HG03045 (cell line): Measurements from ENCODE around the gene F12.
"Not testable (repeated sequence)": the region's sequence is repeated elsewhere in the genome, so short reads cannot be mapped to it uniquely, and the experiment has no call there.

Source experiments
- ATAC-seq: cut with Tn5 transposase; IDR thresholded peaks from one replicate; pipeline ENCODE4 v1.9.1; 2021; ENCODE audit warnings: mild to moderate bottlenecking, moderate library complexity; ENCODE audit not compliant: unreplicated experiment

The F12 gene

DNA sequence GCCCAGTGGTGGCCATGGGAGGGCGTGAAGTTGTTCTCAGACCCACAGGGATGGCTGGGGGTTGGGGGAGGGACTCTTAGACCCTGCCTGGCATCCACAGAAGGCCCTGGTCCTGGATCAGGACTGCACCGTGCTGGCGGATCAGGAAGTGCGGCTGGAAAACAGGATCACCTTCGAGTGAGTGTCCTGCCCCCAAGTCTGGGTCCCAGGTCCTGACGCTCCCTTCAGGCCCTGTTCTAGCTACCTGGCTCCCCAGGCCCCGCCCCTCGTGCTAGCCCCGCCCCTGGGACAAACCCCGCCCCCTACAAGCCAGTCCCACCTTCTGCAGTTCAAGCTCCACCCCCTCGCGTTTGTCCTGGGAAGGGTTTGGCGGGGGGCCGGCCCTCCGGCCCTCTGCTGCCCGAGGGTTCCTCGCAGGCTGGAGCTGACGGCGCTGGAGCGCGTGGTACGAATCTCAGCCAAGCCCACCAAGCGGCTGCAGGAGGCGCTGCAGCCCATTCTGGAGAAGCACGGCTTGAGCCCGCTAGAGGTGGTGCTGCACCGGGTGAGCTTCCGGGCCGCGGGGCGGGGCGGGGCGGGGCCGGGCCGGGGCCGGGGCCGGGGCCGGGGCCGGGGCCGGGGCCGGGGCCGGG, 38.8 kb downstream of the F12 start:
- ATAC-seq: no peak

DNA sequence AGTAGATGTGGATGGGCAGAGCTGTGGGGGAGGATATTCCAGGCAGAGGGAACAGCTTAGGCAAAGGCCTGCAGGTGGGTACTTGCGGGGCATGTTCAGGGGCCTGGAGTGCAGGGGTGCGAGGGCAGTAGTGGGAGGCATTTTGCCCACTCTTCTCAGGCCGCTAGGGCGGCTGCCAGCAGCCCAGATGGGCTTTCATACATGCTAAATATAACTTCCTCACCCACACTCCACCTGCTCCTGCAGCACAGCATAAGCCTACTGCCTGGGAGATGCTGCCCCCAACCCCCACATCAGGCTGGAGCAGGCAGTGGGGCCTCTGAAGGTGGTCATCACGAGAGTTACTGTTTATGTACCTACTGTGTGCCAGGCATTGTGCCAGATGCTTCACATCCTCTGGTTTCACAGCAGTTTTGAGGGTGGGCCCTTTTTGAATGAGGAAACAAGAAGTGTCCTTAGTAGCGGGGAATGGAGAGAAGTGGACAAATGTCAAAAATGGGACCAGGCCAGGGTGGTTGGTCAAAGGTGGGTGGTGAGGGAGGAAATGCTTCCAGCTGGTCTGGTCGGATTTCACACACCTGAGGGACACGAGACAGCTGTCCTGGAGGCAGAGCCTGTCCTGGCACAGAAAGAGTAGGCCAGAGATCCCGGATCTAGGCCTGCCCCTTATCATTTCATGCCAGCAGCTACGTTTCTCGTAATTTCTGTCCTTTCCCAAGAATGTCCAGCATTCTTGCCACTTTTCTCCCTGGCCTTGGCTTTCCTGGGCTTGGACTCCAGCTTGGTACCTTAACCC, 39.5 kb downstream of the F12 start:
- ATAC-seq: no peak

DNA sequence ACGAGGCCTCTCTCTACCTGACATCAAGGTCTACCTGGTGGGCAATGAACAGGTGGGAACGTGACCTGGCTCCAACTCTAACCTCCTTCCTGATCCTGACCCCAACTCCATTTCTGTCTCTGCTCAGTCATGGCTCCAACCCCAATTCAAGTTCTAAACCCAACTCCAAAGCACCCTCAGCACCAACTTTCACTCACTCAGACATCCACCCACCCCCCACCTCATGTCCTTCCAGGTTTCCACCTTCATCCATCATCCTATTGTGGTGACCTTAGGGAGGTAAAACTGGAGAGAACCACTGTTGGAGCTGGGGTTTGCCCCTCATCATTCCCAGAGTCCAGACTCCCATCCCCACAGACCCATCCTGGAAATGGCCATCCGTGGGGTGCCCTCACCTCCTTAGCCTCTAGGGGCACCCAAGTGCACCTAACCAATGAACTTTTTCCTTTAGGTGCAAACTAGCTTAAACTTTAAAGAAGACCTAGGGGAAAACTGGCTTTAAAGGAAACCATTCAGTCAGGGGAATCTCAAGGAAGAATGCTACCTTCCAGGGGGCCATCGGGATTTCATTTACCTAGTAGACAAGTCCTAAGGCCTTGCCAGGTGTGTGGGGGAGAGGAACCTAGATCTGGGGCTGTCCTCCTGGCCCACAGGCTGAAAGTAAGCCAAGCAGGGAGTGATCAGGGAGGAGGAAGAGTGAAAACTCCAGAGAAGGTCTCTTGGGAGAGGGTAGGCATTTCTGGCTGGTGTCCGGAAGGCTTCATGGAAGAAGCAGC, 40.3 kb downstream of the F12 start:
- no peak for ATAC-seq

DNA sequence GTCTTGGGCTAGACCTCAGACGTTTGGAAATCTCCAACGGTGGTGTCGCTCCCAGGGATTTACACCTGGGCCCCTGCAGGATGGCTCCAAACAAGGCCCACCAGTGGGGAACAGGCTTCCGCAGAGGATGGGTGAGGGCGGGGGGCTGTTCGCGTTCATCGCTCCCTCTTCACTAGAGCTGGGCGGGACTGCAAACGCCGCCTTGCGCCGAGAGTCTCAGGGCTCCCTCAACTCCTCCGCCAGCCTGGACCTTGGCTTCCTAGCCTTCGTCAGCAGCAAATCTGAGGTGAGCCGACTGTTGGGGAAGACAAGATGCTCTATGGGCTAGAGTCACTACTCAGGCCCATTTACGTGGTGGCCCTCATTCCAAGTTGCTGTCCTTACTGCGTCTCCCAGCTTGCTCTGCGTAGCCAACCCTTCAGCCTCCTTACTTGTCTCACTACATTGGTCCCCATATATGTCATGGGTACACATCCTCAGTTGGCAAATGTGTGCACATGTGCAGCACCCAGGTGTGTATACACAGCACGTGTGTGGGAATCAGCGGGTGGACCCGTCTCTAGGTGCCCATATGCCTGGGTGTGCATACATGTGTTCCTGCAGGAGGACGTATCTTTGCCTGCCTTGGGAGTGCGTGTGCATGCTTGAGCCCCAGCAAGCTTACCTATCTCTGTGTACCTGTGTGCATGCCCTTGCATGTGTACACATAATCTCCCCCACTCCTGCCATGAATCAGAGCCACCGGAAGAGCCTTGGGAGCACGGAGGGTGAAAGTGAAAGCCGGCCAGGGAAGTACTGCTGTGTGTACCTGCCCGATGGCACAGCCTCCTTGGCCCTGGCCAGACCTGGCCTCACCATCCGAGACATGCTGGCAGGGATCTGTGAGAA, 41.1 kb downstream of the F12 start:
- no peak for ATAC-seq

DNA sequence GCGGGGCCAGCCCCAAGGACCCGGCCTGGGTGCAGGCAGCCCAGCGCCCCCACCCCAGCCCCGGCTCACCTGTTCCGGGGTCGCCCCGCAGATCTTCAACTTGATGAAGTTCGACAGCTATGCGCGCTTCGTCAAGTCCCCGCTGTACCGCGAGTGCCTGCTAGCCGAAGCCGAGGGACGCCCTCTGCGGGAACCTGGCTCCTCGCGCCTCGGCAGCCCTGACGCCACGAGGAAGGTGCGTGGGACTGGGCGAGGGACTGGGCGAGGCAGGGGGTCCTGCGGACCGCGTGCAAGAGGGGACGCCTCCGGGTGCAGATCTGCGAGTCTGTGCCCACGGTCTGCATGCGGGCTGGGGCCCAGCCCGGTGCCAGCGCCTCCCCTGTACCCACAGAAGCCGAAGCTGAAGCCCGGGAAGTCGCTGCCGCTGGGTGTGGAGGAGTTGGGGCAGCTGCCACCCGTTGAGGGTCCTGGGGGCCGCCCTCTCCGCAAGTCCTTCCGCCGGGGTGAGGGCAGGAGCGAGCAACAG, 42.0 kb downstream of the F12 start:
- no peak for ATAC-seq

DNA sequence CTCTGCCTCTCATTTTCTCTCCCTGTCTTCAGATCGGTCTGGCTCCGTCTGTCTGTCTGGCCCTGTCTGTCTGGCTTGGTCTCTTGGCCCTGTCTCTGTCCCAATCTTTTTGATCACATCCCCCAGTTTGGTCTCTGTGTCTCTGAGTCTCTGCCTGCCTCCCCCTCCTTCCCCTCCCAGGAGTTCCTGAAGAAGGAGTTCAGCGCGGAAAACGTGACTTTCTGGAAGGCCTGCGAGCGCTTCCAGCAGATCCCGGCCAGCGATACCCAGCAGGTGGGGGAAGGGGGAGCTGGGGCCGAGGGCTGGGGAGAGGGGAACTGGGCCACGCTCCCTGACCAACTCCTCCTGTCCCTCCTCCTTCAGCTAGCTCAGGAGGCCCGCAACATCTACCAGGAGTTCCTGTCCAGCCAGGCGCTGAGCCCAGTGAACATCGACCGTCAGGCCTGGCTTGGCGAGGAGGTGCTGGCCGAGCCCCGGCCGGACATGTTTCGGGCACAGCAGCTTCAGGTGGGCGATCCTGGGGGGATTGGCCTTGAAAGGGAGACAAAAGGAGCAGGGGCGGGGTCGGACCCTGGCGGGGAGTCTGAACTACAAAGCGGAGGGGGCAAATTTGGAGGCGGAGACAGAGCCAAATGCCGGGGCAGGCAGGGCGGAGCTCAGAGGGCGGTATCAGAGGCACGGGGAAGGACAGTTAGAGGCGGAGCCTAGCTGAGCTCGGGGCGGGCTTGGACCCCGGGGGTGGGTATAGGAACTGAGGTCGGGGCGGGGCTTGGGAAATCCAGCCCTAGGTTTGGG, 42.6 kb downstream of the F12 start:
- ATAC-seq: no peak

DNA sequence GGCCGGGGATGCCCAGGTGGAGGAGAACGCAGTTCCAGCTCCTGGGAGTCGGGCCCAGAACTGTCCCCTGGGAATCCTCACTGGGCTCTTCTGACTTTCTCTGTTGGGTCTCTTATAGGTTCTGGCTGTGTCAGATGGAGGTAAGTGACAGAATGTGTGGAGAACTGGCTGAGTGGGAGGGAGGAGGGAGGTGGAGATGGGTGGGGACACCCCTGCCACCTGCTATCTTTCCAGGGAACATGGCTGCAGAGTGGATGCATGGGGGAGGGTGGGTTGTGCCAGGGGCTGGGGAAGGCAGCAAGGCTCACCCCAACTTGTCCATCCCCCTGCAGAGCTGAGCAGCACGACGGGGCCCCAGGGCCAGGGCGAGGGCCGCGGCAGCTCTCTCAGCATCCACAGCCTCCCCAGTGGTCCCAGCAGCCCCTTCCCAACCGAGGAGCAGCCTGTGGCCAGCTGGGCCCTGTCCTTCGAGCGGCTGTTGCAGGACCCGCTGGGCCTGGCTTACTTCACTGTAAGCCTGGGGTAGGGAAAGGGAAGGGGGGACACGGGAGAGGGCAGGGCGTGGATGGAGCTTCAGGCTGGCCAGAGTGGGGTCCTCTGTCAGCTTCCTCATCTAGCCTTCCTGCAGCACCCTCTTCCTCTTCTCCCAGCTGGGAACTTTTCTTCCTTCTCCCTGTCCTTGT, 43.4 kb downstream of the F12 start:
- no peak for ATAC-seq

DNA sequence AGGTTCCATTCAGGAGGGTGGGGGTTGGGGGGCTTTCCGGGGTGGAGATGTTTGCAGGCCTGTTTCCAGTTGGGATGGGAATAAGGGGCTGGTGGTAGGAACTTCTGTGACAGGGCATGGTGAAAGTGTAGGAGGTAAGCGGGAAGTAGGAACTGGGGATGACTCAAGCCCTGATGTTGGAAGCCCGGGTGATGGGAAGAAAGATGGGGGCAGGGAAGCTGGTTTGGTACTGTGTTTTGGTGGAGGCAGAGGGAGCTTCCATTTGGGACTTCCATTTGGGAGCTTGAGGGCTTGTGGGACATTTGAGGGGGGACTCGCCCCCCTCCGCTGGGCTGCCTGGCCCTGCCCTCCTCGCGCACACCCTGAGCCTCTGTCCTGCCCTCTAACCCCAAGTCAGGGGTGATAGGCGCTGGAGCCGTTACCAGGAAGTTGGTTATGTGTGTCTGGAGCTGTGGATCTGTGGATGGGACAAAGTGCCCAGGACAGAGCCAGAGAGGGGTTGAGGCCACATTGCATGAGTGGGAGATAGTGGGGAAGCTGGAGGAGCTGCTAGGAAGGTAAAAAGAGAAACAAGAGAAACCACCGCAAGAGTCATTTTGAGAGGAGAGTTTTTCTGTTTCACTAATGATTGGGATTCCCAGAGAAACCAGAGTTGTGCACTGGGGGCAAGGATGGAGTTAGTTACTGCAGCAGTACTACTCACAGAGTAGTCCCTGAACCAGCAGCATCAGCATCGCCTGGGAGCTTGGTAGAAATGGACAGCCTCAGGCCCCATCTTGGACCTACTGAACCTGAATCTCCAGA, 45.0 kb downstream of the F12 start:
- peak; percentile 41 for ATAC-seq

DNA sequence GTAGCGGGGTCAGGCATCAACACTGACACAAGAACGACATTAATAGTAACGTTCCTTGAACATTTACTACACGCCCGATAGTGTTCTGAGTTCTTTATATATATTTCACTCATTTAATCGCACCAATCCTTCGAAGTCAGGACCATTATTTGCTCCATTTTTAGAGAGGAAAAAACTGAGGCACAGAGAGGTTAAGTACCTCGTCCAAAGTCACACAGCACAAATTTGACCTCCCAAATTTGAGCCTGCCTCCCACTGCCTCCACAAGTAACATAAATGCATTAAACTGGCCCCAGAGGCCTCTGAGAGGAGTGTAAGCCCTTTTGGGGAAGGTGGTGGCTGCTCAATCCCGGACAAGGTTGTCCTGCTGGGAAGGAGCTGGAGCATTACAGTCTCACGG, 45.8 kb downstream of the F12 start:
- ATAC-seq: no peak

DNA sequence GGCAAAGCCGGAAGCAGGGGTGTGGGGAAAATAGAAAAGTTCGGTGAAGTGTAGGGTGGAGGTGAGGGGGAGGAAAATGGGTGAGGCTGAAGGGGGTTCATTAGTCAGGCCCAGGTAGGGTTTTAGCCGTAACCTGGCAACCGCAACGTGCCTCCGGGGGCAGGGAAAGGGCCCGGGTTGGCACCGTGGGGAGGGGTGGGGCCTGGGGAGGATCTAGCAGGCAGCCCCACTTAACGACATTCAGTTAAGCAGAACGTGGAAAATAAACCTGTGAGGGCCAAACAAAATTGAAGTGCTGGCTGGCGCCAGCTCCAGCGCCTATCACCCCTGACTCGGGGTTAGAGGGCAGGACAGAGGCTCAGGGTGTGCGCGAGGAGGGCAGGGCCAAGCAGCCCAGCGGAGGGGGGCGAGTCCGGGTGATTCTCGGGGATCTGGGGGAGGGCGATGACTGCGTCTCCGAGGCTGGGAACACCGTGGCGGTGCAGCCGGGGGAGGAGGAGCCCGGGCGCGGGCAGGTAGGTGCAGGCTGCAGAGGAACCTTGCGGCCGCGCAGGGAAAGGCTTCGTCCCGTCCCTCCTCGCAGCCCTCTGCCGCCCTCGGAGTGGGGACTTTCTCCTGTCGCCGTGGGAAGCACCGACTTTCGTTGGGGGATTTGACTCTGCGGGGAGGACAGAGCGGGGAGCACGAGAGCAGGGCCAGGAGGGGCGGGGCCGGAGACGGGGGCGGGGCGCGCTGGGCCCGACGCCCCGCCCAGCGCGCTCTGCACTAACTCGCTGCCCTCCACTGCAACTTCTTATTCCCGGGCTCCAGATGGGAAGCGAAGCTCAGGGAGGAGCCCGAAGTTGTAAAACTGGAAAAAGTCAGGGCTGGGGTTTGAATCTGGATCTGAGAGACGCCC, 46.5 kb downstream of the F12 start:
- peak; percentile 37 for ATAC-seq

DNA sequence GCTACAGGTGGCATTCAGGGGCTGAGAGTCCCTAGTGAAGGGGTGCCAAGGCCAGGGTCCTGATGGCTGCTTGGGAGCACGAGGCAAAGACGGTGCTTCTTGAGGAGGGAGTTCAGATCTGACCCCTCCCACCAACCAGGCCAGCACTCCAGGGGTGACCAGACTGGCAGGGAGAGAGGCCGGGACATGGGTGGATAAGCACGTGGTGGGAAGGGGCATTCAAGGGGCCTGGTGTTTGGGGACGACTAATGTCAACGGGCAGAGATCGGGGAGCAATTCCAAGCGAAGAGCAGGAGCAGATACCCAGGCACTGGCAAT, 47.1 kb downstream of the F12 start:
- no peak for ATAC-seq

DNA sequence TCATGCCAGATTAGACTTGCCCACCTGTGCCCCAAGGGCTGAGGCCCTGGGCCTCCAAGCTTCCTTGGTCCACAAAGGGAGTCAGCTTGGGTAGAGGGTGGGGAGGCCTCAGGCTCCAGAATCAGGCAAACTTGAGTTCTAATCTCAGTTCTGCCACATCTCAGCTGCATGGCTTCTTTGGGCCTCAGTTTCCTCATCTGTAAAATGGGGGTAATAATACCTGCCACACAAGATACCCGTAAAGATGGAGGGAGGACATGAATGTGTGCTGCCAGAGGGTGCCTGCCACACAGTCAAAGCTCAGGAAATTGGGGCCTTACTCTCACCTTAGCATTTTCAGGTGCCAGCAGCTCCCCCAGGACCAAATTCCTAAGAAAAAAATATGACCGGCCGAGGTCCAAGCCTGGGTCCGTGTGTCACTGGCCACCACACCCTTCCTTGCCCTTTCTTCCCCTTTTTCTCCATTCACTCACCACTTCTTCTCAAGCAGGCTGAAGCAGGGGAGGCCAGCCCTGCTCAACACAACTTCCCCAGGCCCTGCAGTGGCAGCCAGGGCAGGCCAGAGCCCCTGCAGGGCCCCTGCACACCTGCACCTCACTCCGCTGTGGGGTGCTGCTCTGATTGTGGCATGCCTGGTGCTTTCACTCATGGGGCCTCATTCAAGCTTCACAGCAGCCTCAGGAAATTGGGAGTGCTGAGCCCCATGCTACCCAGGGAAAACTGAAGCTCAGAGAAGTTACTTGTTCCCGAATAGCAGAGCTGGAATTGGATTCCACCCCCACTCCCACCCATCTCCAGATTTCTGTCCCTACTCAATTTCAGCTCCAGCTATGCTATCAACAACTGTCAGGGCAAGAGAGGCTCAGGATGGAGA, 47.7 kb downstream of the F12 start:
- no peak for ATAC-seq

DNA sequence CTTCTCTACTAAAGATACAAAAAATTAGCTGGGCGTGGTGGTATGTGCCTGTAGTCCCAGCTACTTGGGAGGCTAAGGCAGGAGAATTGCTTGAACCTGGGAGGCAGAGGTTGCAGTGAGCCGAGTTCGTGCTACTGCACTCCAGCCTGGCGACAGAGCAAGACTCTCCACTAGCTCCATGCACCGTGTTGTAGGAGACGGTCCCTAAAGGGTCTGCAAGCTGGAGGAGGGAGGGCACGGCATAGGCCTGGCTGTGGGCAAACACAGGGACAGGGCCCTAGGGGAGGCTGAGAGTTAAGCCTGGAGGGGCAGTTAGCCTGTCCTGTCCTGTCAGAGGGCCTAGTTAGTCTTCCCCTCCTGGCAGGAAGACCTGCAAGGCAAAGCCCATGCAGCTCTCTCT, 48.6 kb downstream of the F12 start:
- not testable (repeated sequence) for ATAC-seq

DNA sequence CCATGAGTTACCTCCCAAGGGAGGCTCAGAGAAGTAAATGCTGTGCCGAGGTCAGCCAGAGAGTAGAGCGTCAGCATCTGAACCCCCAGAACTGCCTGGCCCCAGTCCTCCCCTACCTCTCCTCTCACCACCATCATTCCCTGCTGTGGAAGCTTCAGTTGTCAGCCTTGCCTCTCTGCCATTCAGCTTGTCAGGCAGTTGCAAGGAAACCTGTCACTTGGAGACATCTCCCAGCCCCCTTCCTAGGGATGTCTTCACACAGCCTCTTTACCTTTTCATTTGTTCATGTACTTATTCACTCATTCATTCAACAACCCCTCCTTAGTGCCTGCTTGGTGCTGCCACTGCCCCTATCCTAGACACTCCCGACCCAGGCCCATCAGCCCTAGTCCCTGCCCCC, 49.5 kb downstream of the F12 start:
- no peak for ATAC-seq

DNA sequence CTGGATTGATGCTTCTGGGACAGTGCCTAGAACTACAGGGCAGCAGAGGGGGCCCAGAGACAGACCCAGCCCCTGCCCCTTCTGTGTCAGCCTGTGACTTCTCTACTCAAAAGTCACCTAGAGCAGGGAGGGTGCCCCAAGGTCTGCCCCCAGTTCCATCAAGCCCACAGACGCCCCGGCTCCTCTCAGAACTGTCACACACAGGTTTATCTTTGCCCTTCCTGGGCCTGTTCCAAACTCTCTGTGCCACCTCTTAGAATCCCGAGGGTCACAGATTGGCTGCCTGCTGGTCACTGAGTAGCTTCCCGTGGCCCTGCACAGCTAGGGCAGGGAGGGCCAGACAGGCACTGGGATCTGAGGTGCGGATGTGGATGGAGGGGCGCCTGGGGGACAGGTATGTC, 49.9 kb downstream of the F12 start:
- no peak for ATAC-seq

DNA sequence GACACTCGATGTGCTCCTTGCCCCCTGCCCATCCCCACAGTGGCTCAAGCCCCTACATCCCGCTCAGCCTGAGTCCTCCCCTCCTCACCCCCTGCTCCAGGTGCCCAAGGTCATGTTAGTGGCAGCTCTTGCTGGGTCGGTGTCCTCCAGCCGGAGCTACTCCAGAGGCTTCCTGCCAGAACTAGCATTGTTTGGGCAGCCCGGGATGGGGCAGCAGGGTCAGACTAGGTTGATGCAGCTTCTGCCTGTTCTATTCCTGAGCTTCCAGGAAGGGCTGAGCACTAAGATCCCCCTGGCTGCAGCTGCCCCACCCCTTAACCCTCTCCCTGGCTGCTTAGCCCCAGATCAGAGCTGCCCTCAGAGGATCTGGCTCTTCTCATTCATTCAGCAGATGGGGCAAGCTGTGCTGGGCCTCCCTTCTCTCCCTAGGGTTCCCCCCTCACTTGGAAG, 51.0 kb downstream of the F12 start:
- no peak for ATAC-seq
